HUES48 (cell line): ENCODE data around the gene NR4A3.
A peak's percentile ranks its signal among the peaks of the same experiment; 100 is the strongest.

Experiments used
- H3K27ac ChIP-seq: one replicate; pipeline ENCODE4 v1.7.0; 2013; ENCODE audit warnings: low read depth, low read length, inconsistent platforms
- H3K27me3 ChIP-seq: 2 replicates; pipeline ENCODE4 v1.6.1; 2013; ENCODE audit warnings: mild to moderate bottlenecking, low read length; ENCODE audit not compliant: control insufficient read depth, insufficient read depth
- H3K36me3 ChIP-seq: 2 replicates; pipeline ENCODE4 v1.6.1; 2013; ENCODE audit warnings: low read length; ENCODE audit not compliant: control insufficient read depth, insufficient read depth
- H3K4me1 ChIP-seq: 2 replicates; pipeline ENCODE4 v1.6.1; 2013; ENCODE audit warnings: mild to moderate bottlenecking, low read length; ENCODE audit not compliant: control insufficient read depth, insufficient read depth
- H3K4me3 ChIP-seq: 2 replicates; pipeline ENCODE4 v1.5.1; 2013; ENCODE audit warnings: mild to moderate bottlenecking, low read depth, low read length
- H3K9ac ChIP-seq: 2 replicates; pipeline ENCODE4 v1.6.1; 2013; ENCODE audit warnings: mild to moderate bottlenecking, low read depth, low read length, moderate library complexity
- H3K9me3 ChIP-seq: 2 replicates; pipeline ENCODE4 v1.6.1; 2013; ENCODE audit warnings: low read length; ENCODE audit not compliant: control insufficient read depth, insufficient read depth

Gene NR4A3

GRCh38 chr9:99859243-99859980 lies 37.7 kb downstream of the NR4A3 start:
- Histone ChIP-seq H3K4me3 (no peak overlapping the region), H3K9me3 (no peaks in the 10 kb centered on the region), H3K9ac (no peak overlapping the region), H3K27ac (peak overlapping the region; percentile 68), H3K27me3 (no peaks in the 10 kb centered on the region), H3K36me3 (no peaks in the 10 kb centered on the region), H3K4me1 (peaks cover 15% of the 10 kb centered on the region; the same call in 1 of the 2 replicates)

- Histone ChIP-seq H3K9me3 (no peaks in the 10 kb centered on the region), H3K27ac (no peak overlapping the region), H3K4me3 (no peak overlapping the region), H3K36me3 (no peaks in the 10 kb centered on the region), H3K4me1 (peaks cover 15% of the 10 kb centered on the region; the same call in 1 of the 2 replicates), H3K9ac (no peak overlapping the region), H3K27me3 (no peaks in the 10 kb centered on the region)
Measured at GRCh38 chr9:99860266-99860665, 38.6 kb downstream of the NR4A3 start.

GRCh38 chr9:99863955-99864354 lies 42.3 kb downstream of the NR4A3 start:
- Histone ChIP-seq H3K9me3 (no peaks in the 10 kb centered on the region), H3K36me3 (no peaks in the 10 kb centered on the region), H3K4me1 (peaks cover 15% of the 10 kb centered on the region; the same call in 1 of the 2 replicates)

GRCh38 chr9:99866398-99866797 lies 44.7 kb downstream of the NR4A3 start:
- Histone ChIP-seq H3K36me3 (no peaks in the 10 kb centered on the region), H3K9ac (no peak overlapping the region), H3K4me1 (peaks cover 6% of the 10 kb centered on the region; the same call in 1 of the 2 replicates), H3K27me3 (no peaks in the 10 kb centered on the region), H3K9me3 (no peaks in the 10 kb centered on the region), H3K4me3 (no peak overlapping the region), H3K27ac (no peak overlapping the region)

More at GRCh38 chr9:99863955-99864354, 42.3 kb downstream of the NR4A3 start:
- Histone ChIP-seq H3K9ac (no peak overlapping the region), H3K27me3 (no peaks in the 10 kb centered on the region), H3K4me3 (no peak overlapping the region), H3K27ac (no peak overlapping the region)

- H3K4me1 ChIP-seq, result peaks cover 6% of the 10 kb centered on the region; the same call in 1 of the 2 replicates
- H3K36me3 ChIP-seq, result no peaks in the 10 kb centered on the region
- no peak overlapping the region for H3K4me3 ChIP-seq
- H3K9ac ChIP-seq, result no peak overlapping the region
- no peaks in the 10 kb centered on the region for H3K9me3 ChIP-seq
- H3K27me3 ChIP-seq, result no peaks in the 10 kb centered on the region
- no peak overlapping the region for H3K27ac ChIP-seq
Measured at GRCh38 chr9:99867536-99867935, 45.9 kb downstream of the NR4A3 start.

GRCh38 chr9:99867968-99868367 lies 46.3 kb downstream of the NR4A3 start:
- no peaks in the 10 kb centered on the region for H3K9me3 ChIP-seq
- peaks cover 1% of the 10 kb centered on the region; the same call in 1 of the 2 replicates for H3K4me1 ChIP-seq
- no peak overlapping the region for H3K27ac ChIP-seq
- H3K4me3 ChIP-seq, result no peak overlapping the region
- no peaks in the 10 kb centered on the region for H3K36me3 ChIP-seq
- no peaks in the 10 kb centered on the region for H3K27me3 ChIP-seq
- H3K9ac ChIP-seq, result no peak overlapping the region

- Histone ChIP-seq H3K9me3 (no peaks in the 10 kb centered on the region), H3K36me3 (no peaks in the 10 kb centered on the region), H3K27ac (no peak overlapping the region), H3K9ac (no peak overlapping the region), H3K27me3 (no peaks in the 10 kb centered on the region), H3K4me3 (no peak overlapping the region), H3K4me1 (no peaks in the 10 kb centered on the region)
Measured at GRCh38 chr9:99868845-99869244, 47.2 kb downstream of the NR4A3 start.

GRCh38 chr9:99870126-99870525 lies 48.4 kb downstream of the NR4A3 start:
- Histone ChIP-seq H3K27me3 (no peaks in the 10 kb centered on the region), H3K9me3 (no peaks in the 10 kb centered on the region), H3K36me3 (no peaks in the 10 kb centered on the region), H3K27ac (no peak overlapping the region), H3K4me3 (no peak overlapping the region), H3K4me1 (no peaks in the 10 kb centered on the region), H3K9ac (no peak overlapping the region)

GRCh38 chr9:99873531-99873930 lies 51.8 kb downstream of the NR4A3 start:
- no peaks in the 10 kb centered on the region for H3K4me1 ChIP-seq

GRCh38 chr9:99873943-99874584 lies 52.4 kb downstream of the NR4A3 start:
- no peak overlapping the region for H3K27ac ChIP-seq
- H3K27me3 ChIP-seq, result no peaks in the 10 kb centered on the region
- no peaks in the 10 kb centered on the region for H3K4me1 ChIP-seq
- no peaks in the 10 kb centered on the region for H3K9me3 ChIP-seq
- H3K9ac ChIP-seq, result no peak overlapping the region
- H3K4me3 ChIP-seq, result no peak overlapping the region
- no peaks in the 10 kb centered on the region for H3K36me3 ChIP-seq

More at GRCh38 chr9:99873531-99873930, 51.8 kb downstream of the NR4A3 start:
- no peak overlapping the region for H3K27ac ChIP-seq
- no peak overlapping the region for H3K4me3 ChIP-seq
- H3K9me3 ChIP-seq, result no peaks in the 10 kb centered on the region
- no peaks in the 10 kb centered on the region for H3K36me3 ChIP-seq
- H3K27me3 ChIP-seq, result no peaks in the 10 kb centered on the region
- H3K9ac ChIP-seq, result no peak overlapping the region

GRCh38 chr9:99876190-99876589 lies 54.5 kb downstream of the NR4A3 start:
- Histone ChIP-seq H3K4me3 (no peak overlapping the region), H3K4me1 (no peaks in the 10 kb centered on the region), H3K9me3 (no peaks in the 10 kb centered on the region), H3K36me3 (no peaks in the 10 kb centered on the region), H3K9ac (no peak overlapping the region), H3K27me3 (no peaks in the 10 kb centered on the region), H3K27ac (no peak overlapping the region)
